HG03342 (cell line): ENCODE data around the gene SNX2.

ENCODE experiments used
- ATAC-seq: cut with Tn5 transposase; IDR thresholded peaks from one replicate; pipeline ENCODE4 v1.9.1; 2021; ENCODE audit warnings: mild to moderate bottlenecking, moderate library complexity; ENCODE audit not compliant: unreplicated experiment

The SNX2 gene

GRCh38 chr5:122770477-122770876 is 4.4 kb upstream of the SNX2 start:
- ATAC-seq = no peak

GRCh38 chr5:122772446-122772845 is 2.4 kb upstream of the SNX2 start:
- no peak for ATAC-seq

GRCh38 chr5:122773619-122774018 is 1.3 kb upstream of the SNX2 start:
- ATAC-seq = no peak

- peak; percentile 18 for ATAC-seq
These were observed 390 bp upstream of the SNX2 start for GRCh38 chr5:122774519-122774860.

GRCh38 chr5:122775550-122776542 is 966 bp downstream of the SNX2 start:
- no peak for ATAC-seq

GRCh38 chr5:122778157-122778556 is 3.3 kb downstream of the SNX2 start:
- no peak for ATAC-seq

GRCh38 chr5:122779451-122779850 is 4.6 kb downstream of the SNX2 start:
- ATAC-seq = no peak

- ATAC-seq = no peak
These were observed 5.4 kb downstream of the SNX2 start for GRCh38 chr5:122780296-122780695.

- no peak for ATAC-seq
These were observed 6.6 kb downstream of the SNX2 start for GRCh38 chr5:122781465-122781864.

GRCh38 chr5:122785294-122785693 is 10.4 kb downstream of the SNX2 start:
- ATAC-seq = no peak

GRCh38 chr5:122788371-122788770 is 13.5 kb downstream of the SNX2 start:
- ATAC-seq = no peak

GRCh38 chr5:122788996-122789395 is 14.1 kb downstream of the SNX2 start:
- no peak for ATAC-seq

- no peak for ATAC-seq
These were observed 14.7 kb downstream of the SNX2 start for GRCh38 chr5:122789461-122790171.

GRCh38 chr5:122790354-122791103 is 15.6 kb downstream of the SNX2 start:
- no peak for ATAC-seq

GRCh38 chr5:122805481-122805880 is 30.6 kb downstream of the SNX2 start:
- ATAC-seq = no peak

- no peak for ATAC-seq
These were observed 35.5 kb downstream of the SNX2 start for GRCh38 chr5:122810405-122810804.

GRCh38 chr5:122815218-122815767 is 40.4 kb downstream of the SNX2 start:
- no peak for ATAC-seq

GRCh38 chr5:122816756-122817155 is 41.9 kb downstream of the SNX2 start:
- ATAC-seq = no peak

- no peak for ATAC-seq
These were observed 57.1 kb downstream of the SNX2 start for GRCh38 chr5:122831984-122832383.

GRCh38 chr5:122835681-122836080 is 60.8 kb downstream of the SNX2 start:
- no peak for ATAC-seq

GRCh38 chr5:122836947-122837346 is 62.1 kb downstream of the SNX2 start:
- no peak for ATAC-seq
